Fibroblast of skin of left quadriceps (primary cell): ENCODE results near the gene HMCES.
"Not testable (repeated sequence)": the region's sequence is repeated elsewhere in the genome, so short reads cannot be mapped to it uniquely, and the experiment has no call there.

Experiments
- DNase-seq, 2 experiments: peaks; one replicate each; pipeline ENCODE4 v3.0.0-alpha.2; 2013; ENCODE audit warnings: low read depth in 2 of 2

HMCES gene

GRCh38 chr3:129346695-129347457, 68.2 kb downstream of the HMCES start:
- DNase-seq: no peak

GRCh38 chr3:129347458-129347845, 68.8 kb downstream of the HMCES start:
- no peak for DNase-seq

GRCh38 chr3:129348734-129349133, 70.1 kb downstream of the HMCES start:
- no peak for DNase-seq

GRCh38 chr3:129349169-129349568, 70.5 kb downstream of the HMCES start:
- DNase-seq: not testable (repeated sequence)

GRCh38 chr3:129349791-129350190, 71.1 kb downstream of the HMCES start:
- no peak for DNase-seq

GRCh38 chr3:129352045-129352444, 73.4 kb downstream of the HMCES start:
- no peak for DNase-seq

- no peak for DNase-seq
These were observed 74.2 kb downstream of the HMCES start for GRCh38 chr3:129352650-129353588.

- no peak for DNase-seq
These were observed 74.9 kb downstream of the HMCES start for GRCh38 chr3:129353589-129353941.
